Aorta (tissue), 5 donors: ENCODE results near the gene RAB24. TPM values are rescaled to one million over a fixed set of nuclear protein-coding genes. Genes with fewer than 3 reads are reported as not detected.
"Not testable (repeated sequence)": the region's sequence is repeated elsewhere in the genome, so short reads cannot be mapped to it uniquely, and the experiment has no call there.

Experiments
- ATAC-seq: fragments of 200-7000 bp; cut with Tn5 transposase; one replicate; pipeline ENCODE4 v1.9.1; 2022; ENCODE audit warnings: moderate library complexity; ENCODE audit not compliant: low FRiP score
- DNase-seq, 2 donors: peaks; one replicate each; pipeline ENCODE4 v3.0.0-alpha.2; 2020
- H3K27ac ChIP-seq, 2 donors: one replicate each; pipeline ENCODE4 v1.5.1; 2013; ENCODE audit warnings: low read length in 2 of 2, mild to moderate bottlenecking in 2 of 2, moderate library complexity in 2 of 2, control low read depth in 1 of 2, inconsistent platforms in 1 of 2, low read depth in 1 of 2
- H3K27me3 ChIP-seq, 2 donors: one replicate each; pipeline ENCODE4 v1.6.1; 2013; ENCODE audit warnings: control low read depth in 1 of 2, low read length in 1 of 2, mild to moderate bottlenecking in 1 of 2, moderate library complexity in 1 of 2; ENCODE audit not compliant: insufficient read depth in 2 of 2, control insufficient read depth in 1 of 2
- H3K36me3 ChIP-seq, 2 donors: one replicate each; pipeline ENCODE4 v1.6.1; 2013; ENCODE audit warnings: control low read depth in 1 of 2, low read length in 1 of 2, mild to moderate bottlenecking in 1 of 2; ENCODE audit not compliant: insufficient read depth in 2 of 2, control insufficient read depth in 1 of 2
- H3K4me1 ChIP-seq, 2 donors: one replicate each; pipeline ENCODE4 v1.6.1; 2013; ENCODE audit warnings: low read length in 2 of 2, control low read depth in 1 of 2, mild to moderate bottlenecking in 1 of 2, moderate library complexity in 1 of 2; ENCODE audit not compliant: insufficient read depth in 2 of 2, control insufficient read depth in 1 of 2
- H3K4me3 ChIP-seq, 2 donors: one replicate each; pipeline ENCODE4 v1.5.1; 2013; ENCODE audit warnings: low read length in 2 of 2, control low read depth in 1 of 2, mild to moderate bottlenecking in 1 of 2
- H3K9me3 ChIP-seq: one replicate; pipeline ENCODE4 v1.6.1; 2013; ENCODE audit warnings: mild to moderate bottlenecking, low read length; ENCODE audit not compliant: control insufficient read depth
- WGBS, 2 donors: extraction: QIAGEN DNeasy Blood & Tissue Kit; methylation state at CpG; one replicate each; pipeline ENCODE4 v1.1.7; 2013; 5-methylcytosine and 5-hydroxymethylcytosine counted together
- intact Hi-C, 2 donors: fragments of 100-400 bp; cut with DNase I; formaldehyde crosslinking; loops; one replicate each; pipeline versions ENCODE4 v1.14.2 to v1.15.0; 2022
- polyA plus RNA-seq, 2 donors: library from polyadenylated mRNA; stranded (reverse); fragments of 200-250 nt; gene quantifications; one replicate each; pipeline ENCODE4 v1.2.3, GENCODE V29; 2013
- total RNA-seq, 2 donors: library from RNA; stranded (reverse); fragmentation: NEBNext Ultra II Directional; extraction: Animal tissue kit (Norgen Biotek cat#: 25700); gene quantifications; one replicate each; pipeline ENCODE4 v1.2.1, GENCODE V29; 2021
- donor health status: healthy with polysubstance abuse.
- donor health status: Bipolar disorder and iron deficiency.
- donor health status: DM: no; HTN: no; CAD: no.
- donor health status: DM: no; HTN: no; CAD: no.
- donor health status: DM: yes; HTN: yes; CAD: no.

RAB24 gene
- total and polyA plus RNA-seq, 4 donors, result 19.6 to 80.7 (median 39.1) TPM

DNA sequence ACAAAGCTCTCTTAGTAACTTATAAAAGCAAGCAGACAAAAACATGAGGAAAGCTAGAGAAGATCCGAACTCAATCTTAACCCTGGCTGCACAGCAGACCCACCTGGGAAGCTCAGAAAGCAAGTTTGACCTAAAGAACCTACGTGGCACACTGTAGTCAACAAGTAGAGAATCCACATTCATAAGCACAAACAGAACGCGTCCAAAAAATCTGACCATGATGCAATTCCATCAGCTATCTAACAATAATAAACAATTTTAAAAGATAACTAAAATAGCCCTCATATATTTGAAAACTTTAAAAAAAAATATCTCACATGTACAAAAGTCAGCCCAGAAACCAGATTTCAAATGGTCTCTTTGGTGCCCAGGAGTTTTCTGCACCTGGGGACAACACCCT, 43.3 kb upstream of the RAB24 start:
- Histone ChIP-seq H3K9me3 (no peaks in the 10 kb centered on the region), H3K4me3 (no peak overlapping the region), H3K4me1 (peaks cover 0 to 3% of the 10 kb centered on the region in 2 donors), H3K36me3 (peaks cover 0 to 3% of the 10 kb centered on the region in 2 donors), H3K27me3 (no peaks in the 10 kb centered on the region), H3K27ac (no peak overlapping the region)
- WGBS, 2 donors, result 54 to 65% methylated on average over 4 of the region's 4 CpGs
- ATAC-seq, result no peak
- intact Hi-C loops, result no loop called here
- DNase-seq, result peak in 1 of 2 donors; percentile 3

- peaks cover 0 to 3% of the 10 kb centered on the region in 2 donors for H3K36me3 ChIP-seq
- 96 to 98% methylated on average over 6 of the region's 6 CpGs for WGBS, 2 donors
Observed at GRCh38 chr5:177344891-177345290, 41.4 kb upstream of the RAB24 start.

DNA sequence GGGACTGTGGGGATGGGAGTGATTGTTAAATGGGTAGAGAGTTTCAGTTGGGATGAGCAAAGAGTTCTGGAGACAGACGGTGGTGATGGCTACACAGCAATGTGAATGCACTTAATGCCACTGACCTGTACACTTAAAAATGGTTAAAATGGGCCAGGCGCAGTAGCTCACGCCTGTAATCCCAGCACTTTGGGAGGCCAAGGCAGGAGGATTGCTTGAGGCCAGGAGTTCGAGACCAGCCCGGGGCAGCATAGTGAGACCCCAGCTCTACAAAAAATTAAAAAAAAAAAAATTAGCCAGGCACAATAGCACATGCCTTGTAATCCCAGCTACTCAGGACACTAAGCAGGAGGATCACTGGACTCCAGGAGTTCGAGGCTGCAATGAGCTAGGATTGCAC, 40.3 kb upstream of the RAB24 start:
- 95% methylated on average over 6 of the region's 6 CpGs for WGBS, 2 donors
- no peaks in the 10 kb centered on the region for H3K9me3 ChIP-seq
- no peaks in the 10 kb centered on the region for H3K27me3 ChIP-seq
- ATAC-seq (no peak), DNase-seq (peak in 1 of 2 donors; percentile 16)
- H3K36me3 ChIP-seq, result peaks cover 0 to 1% of the 10 kb centered on the region in 2 donors
- H3K27ac ChIP-seq, result no peak overlapping the region
- H3K4me3 ChIP-seq, result no peak overlapping the region
- intact Hi-C loops, result no loop called here
- no peaks in the 10 kb centered on the region for H3K4me1 ChIP-seq

More at GRCh38 chr5:177344891-177345290, 41.4 kb upstream of the RAB24 start:
- ATAC-seq, result no peak
- Histone ChIP-seq H3K9me3 (no peaks in the 10 kb centered on the region), H3K4me3 (no peak overlapping the region), H3K27me3 (no peaks in the 10 kb centered on the region), H3K4me1 (no peaks in the 10 kb centered on the region), H3K27ac (no peak overlapping the region)
- intact Hi-C loops, result no loop called here
- peak in 1 of 2 donors; percentile 5 for DNase-seq

GRCh38 chr5:177343000-177343399, 39.5 kb upstream of the RAB24 start:
- H3K4me3 ChIP-seq, H3K4me1 ChIP-seq, intact Hi-C loops, H3K27me3 ChIP-seq, H3K36me3 ChIP-seq, H3K27ac ChIP-seq, H3K9me3 ChIP-seq, ATAC-seq: not testable (repeated sequence)
- WGBS, 2 donors, result 91% methylated on average over 14 of the region's 14 CpGs
- DNase-seq, result peak in 1 of 2 donors; percentile 34

DNA sequence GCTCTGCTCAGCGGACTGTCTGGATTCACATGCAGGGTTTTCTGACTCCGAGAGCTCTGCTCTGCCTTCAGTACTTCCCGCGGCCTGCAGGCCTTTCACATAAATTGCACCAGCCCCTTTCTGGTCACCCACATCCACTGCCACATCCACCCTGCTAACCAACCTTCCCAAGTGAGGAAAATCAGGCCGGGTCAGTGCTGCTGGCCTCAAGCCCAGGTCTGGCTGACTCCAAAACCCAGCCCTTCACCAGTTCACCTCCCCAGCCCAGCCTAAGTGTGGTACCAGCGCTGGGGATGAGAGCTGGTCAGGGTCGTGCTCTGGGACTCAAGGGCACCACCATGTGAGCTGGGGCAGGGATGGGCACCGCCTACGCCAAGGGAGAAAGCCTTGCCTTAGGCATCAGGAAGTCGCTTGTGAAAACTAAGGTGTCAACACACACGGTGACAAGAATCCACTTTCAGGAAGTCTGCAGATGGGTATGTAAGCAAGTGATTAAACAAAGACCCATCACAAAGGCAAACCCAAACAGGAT, 35.7 kb upstream of the RAB24 start:
- Histone ChIP-seq H3K36me3 (peaks cover 4 to 12% of the 10 kb centered on the region in 2 donors), H3K9me3 (no peaks in the 10 kb centered on the region), H3K27ac (no peak overlapping the region), H3K4me3 (no peak overlapping the region), H3K27me3 (no peaks in the 10 kb centered on the region), H3K4me1 (no peaks in the 10 kb centered on the region)
- ATAC-seq (peak; percentile 13), DNase-seq (no peak)
- intact Hi-C loops, result no loop called here
- 78% methylated on average over 11 of the region's 11 CpGs for WGBS, 2 donors

DNA sequence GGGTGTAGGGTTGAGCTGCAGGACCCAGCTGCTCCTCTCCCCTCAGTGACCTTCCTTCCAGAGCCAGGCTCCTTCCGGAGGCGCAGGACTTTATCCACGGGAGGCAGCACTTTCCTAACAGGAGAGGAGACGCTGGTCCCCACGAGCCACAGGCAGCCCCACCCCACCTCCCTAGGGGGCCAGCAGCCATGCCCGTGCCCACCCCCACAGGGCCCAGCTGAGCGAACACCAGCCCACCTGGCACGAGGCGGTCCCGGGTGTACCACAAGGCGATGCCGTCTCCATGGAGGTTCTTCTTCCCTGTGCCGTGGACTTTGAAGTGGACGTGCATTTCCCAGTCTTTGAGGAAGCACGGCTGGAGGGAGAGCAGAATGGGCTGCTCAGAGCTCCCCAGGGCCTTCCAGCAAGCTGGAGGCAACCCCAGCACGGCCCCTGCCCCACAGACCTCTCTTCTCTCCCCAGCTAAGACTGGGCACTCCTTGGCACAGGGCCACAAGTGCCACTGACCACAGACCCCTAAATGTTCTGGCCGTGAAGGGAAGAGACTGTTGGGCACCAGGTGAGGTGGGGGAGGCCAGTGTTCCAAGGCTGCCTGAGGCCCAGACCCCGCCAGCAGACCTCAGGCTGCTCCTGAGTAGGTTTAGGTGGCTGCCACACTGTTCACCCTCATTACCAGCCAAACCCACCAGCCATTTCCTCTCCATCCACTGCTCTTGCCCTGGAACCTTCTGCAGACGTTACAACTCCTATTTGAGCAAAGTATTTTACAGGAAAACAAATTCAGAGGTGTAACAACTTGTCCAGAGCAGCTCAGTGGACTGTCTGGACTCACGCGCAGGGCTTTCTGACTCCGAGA, 35.0 kb upstream of the RAB24 start:
- no peak for DNase-seq
- WGBS, 2 donors, result 83 to 85% methylated on average over 22 of the region's 22 CpGs
- Histone ChIP-seq H3K4me1 (no peaks in the 10 kb centered on the region), H3K27me3 (no peaks in the 10 kb centered on the region), H3K36me3 (peaks cover 4 to 13% of the 10 kb centered on the region in 2 donors), H3K4me3 (no peak overlapping the region), H3K27ac (no peak overlapping the region), H3K9me3 (no peaks in the 10 kb centered on the region)
- no peak for ATAC-seq
- intact Hi-C loops, result no loop called here

DNA sequence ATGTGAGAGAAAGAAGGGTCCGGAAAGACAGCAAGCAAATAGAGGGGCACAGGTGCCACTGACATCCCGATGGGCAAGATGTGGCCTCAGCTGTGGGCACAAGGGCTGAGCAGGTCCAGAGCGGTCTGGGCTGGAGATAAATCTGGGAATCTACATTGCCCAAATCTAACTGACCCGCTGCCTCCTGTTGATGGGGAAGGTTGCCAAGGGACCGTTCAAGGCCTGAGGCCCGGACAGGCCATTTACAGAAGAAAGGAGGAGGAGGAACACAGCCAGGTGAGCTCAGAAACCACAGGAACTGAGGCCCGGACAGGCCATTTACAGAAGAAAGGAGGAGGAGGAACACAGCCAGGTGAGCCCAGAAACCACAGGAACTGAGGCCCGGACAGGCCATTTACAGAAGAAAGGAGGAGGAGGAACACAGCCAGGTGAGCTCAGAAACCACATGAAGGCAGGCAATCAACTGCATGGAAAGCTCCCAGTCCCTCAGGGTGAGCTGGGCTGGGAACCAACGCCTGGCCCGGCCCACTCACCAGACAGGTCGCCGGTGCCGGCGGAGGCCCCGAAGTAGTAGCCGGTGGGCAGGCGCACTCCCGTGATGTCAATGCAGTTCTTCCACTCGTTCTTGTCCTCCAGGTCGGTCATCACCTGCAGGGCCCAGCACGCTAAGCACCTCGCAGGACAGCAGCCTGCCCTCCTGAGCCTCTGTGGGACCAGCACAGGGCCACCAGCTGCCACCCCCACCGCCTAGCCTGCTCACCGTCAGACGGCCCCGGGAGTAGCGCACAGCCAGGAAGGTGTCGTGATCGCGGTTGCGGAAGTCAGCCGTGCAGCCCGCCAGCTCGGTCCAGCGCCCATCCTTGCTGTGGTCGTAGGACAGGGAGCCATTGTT, 33.3 kb upstream of the RAB24 start:
- ATAC-seq, result no peak
- intact Hi-C loops, result no loop called here
- H3K4me1 ChIP-seq, result no peaks in the 10 kb centered on the region
- peaks cover 4 to 12% of the 10 kb centered on the region in 2 donors for H3K36me3 ChIP-seq
- DNase-seq, result no peak
- no peaks in the 10 kb centered on the region for H3K27me3 ChIP-seq
- H3K4me3 ChIP-seq, result no peak overlapping the region
- no peaks in the 10 kb centered on the region for H3K9me3 ChIP-seq
- WGBS, 2 donors, result 93% methylated on average over 35 to 36 of the region's 36 CpGs
- H3K27ac ChIP-seq, result no peak overlapping the region

DNA sequence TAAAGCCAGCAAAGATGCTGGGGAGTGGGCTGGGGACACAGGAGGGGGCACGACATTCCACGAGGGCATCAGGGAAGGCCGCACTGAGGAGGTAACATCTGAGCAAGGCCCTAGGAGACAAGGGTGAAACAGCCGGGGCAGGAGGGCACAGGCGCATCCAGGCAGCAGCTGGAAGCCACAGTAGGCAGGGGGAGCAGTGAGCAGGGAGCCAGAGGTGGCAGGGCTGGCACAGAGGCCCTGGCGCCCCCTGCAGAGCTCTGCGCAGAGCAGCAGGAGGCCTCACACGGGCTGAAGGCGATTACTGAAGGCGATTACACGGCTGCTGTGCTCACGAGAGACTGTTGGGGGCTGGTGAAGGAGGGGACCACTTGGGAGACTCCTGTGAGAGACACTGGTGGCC, 32.6 kb upstream of the RAB24 start:
- Histone ChIP-seq H3K4me1 (no peaks in the 10 kb centered on the region), H3K27me3 (no peaks in the 10 kb centered on the region), H3K36me3 (peaks cover 4 to 12% of the 10 kb centered on the region in 2 donors), H3K9me3 (no peaks in the 10 kb centered on the region), H3K27ac (no peak overlapping the region), H3K4me3 (no peak overlapping the region)
- intact Hi-C loops, result no loop called here
- 70 to 73% methylated on average over 12 of the region's 12 CpGs for WGBS, 2 donors
- DNase-seq (no peak), ATAC-seq (no peak)
